UCSD-AML1 (cell line): Measurements from ENCODE around the gene MINPP1.

ENCODE experiments used
- DNase-seq: peaks from one replicate; lab custom pipeline; 2025; ENCODE audit not compliant: unreplicated experiment; lab: John Stamatoyannopoulos, UW

Gene MINPP1

DNA sequence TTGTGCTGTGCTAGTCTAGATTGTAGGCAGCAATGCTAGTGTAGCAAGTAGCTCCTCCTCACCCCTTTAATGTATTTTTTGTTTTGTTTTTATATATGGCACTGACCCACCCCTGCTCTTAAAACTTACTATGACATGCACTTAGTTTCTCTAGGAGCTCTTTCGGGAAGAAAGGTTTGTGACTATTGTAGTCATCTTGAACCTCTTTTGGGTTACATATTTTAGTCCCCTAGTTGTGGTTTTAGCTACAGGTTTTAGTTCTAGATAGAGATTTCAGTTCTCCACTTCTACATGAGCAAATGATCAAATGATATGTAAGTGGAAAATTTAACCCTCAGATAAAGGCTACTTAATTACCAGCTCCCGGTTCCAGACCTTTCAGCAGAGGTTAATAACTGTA, 14.9 kb downstream of the MINPP1 start:
- DNase-seq: no peak

DNA sequence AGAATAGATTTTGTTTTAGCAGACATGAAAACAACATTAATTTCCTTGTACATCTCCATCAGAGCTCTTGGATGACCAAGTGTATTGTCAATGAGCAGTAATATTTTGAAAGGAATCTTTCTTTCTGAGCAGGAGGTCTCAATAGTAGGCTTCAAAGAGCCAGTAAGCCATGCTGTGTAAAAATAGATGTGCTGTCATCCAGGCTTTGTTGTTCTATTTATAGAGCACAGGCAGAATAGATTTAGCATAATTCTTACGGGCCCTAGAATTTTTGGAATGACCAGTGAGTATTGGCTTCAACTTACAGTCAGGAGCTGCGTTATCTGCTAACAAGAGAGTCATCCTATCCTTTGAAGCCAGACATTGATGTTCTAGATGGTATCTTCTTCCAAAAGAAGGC, 19.0 kb downstream of the MINPP1 start:
- no peak for DNase-seq

DNA sequence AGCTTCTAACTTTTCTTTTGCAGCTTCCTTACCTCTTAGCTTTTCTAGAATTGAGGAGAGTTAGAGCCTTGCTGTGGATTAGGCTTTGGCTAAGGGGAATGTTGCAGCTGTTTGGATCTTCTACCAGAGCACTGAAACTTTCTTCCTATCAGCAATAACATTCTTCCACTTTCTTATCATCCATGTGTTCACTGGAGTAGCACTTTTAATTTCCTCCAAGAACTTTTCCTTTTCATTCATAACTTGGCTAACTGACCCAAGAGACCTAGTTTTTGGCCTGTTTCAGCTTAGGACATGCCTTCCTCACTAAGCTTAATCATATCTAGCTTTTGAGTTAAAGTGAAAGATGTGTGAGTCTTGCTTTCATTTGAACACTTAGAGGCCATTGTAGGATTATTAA, 19.6 kb downstream of the MINPP1 start:
- no peak for DNase-seq

DNA sequence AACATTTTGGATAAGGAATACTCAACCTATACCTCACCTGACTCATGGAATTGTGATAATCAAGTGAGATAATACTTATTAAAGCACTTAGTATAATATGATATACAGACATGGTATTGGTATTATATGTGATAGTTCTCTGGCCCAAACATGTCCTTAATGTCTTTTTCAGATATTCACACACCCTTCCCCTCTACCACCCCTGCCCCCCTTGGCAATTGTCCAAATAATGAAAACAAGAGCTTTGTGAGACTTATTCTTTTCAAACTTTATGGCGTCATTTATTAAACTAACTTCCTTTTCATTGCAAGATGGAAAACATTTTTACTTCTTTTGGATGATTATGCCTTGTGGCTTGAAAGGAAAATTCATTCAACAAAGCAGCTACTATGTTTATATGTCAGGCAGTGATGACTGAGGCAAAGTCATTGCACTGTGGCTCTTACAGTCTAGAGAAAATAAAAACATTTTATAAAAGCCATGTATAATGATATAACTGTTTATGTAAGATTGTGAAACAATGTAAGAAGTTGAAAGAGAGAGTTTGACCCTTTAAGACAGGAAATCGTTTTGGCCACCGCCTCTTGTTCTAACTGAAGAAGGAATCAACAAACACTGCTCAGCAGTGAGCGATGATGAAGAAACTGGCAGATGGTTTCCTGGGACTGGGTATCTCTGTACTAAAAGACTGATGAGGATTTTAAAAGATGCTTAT, 27.4 kb downstream of the MINPP1 start:
- no peak for DNase-seq

DNA sequence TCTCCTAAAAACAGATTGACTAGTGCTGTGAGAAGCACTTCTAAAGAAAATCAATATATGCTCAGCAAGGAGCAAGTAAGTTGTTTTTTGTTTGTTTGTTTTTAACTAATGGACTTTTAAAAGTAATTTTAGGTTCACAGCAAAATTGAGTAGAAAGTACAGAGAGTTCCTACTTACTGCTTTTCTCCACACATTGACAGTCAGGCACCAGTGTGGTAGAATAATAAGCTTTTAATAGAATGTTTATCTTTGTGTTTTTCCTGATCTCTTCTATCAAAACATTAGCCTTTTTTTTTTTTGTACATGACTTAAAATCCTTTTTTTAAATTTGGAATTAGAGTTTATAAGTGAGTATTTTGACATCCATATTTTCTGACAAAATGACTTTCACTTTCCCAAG, 28.0 kb downstream of the MINPP1 start:
- DNase-seq: no peak

DNA sequence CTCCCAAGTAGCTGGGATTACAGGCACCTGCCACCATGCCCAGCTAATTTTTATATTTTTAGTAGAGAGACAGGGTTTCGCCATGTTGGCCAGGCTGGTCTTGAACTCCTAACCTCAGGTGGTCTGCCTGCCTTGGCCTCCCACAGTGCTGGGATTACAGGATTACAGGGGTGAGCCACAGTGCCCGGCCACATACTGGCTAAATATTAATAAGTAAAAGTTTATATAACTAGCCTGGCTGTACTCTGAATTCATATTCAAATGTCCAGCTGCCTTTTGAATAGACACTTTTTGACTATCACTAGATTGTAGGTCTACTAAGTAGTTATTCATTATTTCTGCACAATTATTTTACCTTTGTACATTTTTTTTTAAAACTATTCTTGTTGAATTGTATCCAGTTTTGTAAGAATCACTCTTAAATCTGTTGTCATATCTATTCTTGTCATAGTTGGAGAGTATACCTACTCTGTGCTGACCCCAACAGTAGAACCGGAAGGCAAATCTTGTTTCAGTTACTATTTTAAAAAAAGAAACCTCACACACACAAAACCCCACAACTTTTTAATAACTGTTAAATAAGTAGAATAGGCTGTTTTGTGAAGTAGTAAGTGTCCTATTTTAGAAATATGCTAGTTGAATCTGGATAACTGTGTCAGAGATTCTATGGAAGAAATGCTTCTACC, 29.6 kb downstream of the MINPP1 start:
- DNase-seq: no peak

DNA sequence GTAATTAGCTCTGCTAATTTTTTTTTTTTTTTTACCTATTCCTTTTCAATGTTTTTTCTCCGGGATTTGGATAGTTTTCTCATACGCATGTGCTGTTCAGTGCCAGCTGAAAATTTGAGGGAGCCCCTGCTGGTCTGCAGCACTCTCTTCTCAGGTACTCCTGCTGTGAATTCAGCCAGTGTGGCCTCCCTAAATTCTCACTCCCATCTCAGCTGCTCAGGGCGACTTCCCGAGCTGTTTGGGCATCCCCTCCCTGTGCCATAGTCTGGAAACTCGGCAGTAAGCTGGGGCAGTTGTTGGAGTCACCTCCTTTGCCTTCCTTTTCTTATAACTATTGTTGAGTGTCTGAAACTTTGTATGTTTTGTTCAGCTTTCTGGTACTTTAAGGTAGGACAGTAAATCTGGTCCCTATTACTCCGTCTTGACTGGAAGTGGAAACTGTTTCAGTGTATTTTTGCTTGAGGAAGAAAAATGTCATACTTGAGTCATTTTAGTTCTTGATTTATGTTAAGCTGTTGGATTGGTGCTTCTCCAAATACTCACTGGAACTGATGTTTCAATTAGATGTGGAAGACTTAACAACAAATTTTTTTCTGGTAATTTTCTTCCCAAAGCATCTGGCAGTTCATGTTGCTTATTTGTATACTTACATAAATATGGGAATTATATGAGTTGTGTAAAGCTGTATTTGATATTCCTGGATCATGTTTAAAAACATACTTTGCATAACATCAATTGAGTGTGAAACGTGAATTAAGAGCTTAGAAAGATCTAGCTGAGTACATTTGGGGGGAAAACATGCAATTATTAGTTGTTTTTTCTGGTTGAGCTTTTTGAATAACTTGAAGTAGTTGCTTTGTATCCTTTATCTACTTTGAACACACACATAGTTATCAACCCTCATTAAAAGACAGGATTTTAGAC, 33.7 kb downstream of the MINPP1 start:
- no peak for DNase-seq

DNA sequence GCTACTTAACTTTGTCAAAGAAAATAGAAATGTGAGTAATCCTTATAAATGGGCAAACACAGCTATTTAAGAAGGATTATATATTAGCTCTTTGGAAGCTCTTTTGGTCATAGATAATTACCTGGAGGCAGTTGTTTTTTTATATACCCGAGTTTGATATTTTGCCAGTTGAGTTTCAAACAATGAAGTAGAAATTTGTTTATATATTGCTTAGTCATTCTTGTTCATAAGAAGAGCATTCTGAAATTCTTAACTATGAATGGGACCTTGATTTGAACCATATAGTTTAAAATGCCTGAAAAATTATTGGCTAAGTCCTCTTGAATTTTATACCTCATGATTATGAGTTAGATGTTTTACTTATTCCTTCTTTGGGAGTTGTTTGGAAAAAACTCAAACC, 36.4 kb downstream of the MINPP1 start:
- DNase-seq: no peak

DNA sequence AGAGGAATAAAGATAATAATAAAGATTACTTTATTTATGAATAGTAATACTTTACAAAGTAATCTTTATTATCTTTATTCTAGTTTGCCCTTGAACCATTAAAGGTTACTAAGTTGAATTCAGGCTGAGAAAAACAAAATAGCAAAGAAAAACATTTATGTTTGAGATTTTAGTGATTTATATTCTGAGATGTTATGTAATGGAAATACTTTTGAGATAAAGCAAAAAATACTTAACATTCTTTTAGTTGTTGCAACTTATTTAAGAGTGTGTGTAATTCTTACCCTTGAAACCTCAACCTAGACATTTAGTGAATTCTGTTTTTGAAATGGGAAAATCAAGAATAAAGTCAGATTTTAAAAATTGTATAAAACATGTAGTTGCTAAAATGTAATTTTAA, 40.0 kb downstream of the MINPP1 start:
- no peak for DNase-seq

DNA sequence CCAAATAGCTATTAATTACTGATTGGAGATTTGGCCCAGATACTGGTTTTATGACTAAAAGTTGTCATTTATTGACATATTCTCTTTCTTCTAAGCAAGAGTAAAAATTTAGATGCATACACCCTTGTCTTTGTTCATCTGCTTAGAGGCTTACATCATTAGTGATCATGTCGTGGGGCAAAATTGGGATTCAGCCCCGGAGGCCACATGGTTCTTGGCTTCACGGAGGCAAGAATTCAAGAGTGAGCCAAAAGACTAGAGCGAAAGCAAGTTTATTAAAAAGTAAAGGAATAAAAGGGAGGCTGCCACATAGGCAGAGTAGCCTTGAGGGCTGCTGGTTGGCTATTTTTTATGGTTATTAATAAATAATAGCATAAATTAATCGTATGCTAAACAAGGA, 41.1 kb downstream of the MINPP1 start:
- no peak for DNase-seq

DNA sequence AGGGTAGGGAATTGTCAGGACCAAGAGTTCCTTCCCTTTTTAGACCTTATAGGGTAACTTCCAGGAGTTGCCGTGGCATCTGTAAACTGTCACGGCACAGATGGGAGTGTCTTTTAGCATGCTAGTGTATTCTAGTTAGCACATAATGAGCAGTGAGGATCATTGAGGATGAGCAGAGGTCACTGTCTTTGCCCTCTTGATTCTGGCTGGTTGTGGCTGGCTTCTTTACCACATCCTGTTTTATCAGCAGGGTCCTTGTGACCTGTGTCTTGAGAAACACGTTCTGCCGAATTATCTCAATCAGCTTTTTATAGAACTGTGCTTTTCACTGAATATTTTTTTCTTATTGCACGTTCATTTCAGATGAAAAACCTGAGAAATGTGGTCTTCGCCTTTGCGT, 41.5 kb downstream of the MINPP1 start:
- no peak for DNase-seq

DNA sequence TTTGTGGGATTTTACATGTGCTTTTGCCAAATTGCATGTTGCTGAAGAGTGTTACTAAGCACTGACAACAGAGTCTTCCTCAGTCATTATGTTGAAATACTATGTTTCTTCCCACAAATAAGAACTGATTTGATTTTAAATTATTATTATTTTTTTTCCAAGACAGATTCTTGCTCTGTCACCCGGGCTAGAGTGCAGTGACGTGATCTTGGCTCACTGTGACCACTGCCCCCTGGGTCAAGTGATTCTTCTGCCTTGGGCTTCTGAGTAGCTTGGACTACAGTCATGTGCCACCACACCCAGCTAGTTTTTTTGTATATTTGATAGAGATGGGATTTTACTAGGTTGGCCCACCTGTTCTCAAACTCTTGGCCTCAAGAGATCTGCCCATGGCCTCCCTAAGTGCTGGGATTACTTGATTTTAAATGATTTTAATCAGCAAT, 42.3 kb downstream of the MINPP1 start:
- DNase-seq: no peak

DNA sequence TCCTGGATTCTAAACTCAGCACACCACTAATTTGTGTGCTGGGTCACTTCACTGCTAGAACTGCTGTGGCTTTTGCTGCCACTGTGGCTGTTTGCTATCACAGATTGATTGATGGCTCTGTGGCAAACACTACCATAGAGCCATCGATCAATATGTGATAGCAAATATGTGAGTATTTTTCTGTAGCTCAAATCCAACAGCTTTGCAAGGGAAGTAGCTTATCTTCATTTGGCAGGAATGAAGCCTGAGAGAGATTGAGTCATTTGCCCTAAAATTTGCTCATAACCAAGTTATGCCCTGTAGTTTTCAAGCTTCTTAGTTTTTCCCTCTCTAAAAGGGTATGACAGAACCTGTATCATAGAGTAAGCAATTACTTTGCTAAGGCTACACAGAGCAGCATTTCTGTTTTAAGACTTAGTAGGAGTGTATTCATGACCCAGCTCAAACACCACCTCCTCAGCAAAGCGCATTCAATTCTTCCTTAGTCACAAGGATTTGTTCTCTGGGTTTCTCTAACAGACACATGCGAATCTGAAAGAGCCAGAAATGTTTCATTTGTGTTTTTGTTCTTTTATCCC, 43.1 kb downstream of the MINPP1 start:
- peak; percentile 13 for DNase-seq

DNA sequence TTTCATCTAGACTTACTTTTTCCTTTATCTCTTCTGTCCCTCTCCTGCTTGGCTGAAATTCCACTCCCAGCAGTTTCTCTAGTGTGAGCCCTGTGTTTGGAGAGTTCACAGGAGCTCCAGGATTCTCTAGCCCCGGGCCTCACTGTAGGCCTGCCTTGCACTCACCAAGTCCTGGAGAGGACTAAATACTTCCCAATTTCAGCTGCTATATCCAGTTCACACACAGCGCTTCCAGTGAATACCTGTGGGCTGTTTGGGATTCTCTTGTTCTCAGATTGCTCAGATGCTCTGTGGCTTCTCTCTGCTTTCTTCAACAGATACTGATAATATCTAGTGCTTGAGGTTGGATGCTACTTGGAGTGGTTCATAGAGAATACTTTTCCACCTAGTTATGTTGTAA, 46.0 kb downstream of the MINPP1 start:
- DNase-seq: no peak

DNA sequence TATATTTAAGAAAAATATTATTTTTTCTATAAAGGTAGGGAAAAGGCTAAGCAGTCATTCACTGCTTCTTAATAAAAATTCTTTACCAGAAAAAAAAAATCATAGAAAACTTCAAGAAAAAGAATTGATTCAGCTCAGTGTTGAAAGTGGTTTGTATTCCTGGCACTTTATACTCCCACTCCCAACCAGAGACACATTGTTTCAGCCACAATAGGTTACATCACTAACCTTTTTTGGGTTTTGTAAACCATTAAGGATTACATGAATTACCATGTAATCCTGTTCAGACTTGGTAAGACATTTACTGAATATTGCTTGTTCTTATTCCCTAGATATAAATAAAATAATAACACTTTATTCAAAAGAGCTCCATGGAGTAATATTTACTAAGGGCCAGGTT, 46.6 kb downstream of the MINPP1 start:
- DNase-seq: no peak

DNA sequence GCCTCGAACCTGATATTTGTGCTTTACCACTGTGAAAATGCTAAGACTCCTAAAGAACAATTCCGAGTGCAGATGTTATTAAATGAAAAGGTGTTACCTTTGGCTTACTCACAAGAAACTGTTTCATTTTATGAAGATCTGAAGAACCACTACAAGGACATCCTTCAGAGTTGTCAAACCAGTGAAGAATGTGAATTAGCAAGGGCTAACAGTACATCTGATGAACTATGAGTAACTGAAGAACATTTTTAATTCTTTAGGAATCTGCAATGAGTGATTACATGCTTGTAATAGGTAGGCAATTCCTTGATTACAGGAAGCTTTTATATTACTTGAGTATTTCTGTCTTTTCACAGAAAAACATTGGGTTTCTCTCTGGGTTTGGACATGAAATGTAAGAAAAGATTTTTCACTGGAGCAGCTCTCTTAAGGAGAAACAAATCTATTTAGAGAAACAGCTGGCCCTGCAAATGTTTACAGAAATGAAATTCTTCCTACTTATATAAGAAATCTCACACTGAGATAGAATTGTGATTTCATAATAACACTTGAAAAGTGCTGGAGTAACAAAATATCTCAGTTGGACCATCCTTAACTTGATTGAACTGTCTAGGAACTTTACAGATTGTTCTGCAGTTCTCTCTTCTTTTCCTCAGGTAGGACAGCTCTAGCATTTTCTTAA, 47.7 kb downstream of the MINPP1 start:
- no peak for DNase-seq

DNA sequence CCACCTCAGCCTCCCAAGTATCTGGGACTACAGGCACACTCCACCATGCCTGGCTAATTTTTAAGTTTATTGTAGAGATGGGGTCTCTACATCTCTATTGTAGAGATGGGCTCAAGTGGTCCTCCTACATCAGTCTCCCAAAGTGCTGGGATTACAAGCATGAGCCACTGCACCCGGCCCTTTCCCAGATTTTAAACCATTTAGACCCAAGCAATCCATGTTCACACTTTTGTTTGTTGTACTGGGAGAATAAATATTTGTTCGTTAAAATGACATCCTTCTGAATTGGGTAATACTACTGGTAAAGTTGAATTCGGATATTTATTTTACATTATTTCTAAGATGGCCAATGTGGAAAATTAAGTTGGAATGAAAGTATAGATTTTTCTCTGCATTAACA, 52.7 kb downstream of the MINPP1 start:
- DNase-seq: no peak

DNA sequence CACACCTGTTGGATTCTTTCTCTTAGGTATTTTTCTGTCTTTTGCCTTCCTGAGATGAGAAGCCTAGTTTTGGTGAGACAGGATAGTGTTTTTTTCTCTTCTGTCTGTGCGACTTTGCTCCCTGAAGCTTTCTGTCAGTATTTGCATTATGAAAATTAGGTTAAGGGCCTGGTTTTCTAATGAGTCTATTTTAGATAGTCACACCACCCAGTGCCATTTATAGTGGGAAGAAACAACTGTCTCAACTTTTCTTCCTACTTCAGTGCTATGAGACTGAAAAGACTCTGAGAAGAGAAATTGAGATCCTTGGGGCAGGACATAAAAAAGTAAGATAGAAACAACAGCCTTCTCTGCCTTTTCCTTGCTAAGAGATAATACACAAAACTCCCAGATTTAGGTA, 53.6 kb downstream of the MINPP1 start:
- DNase-seq: no peak

DNA sequence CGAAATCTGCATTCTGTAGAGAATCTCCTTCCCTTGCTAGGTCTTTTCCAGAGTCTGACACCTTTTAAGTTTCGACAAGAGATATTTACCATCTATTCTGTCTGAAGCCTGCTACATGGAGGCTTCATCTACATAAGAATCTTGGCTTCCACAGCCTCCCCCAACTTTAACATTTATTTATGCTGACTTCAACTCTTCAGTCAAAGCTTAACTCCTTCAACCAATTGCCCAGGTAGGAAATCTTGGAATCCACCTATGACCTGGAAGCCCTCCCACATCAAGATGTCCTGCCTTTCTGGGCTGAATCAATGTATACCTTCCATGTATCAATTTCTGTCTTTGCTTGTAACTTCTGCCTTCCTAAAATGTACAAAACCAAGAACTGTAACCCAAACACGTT, 54.7 kb downstream of the MINPP1 start:
- no peak for DNase-seq

DNA sequence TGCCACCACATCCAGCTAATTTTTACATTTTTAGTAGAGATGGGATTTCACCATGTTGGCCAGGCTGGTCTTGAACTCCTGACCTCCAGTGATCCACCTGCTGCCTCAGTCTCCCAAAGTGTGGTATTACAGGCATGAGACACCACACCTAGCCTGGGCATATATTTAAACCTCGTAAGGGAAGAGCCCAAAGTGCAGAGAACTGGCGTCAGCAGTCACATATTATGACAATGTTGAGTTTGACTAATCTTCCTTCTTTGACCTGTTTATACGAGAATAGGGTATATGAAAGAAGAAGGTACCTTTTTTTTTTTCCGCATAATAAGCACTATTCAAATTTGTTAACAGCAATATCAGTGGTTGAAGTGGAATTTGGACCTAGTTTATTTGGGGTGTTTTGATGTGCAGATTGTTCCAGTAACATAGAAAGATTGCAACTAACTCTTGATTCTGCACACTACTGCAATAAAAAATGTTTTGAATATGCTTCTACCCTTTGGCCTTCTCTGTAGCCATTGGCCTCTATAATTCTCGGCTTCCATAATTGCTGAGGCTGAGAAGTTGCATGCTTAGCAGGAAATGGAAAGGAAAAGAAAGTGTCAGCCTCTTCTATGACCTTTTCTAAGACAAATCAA, 55.9 kb downstream of the MINPP1 start:
- no peak for DNase-seq
